Chondrocyte (in vitro differentiated cells): ENCODE results near the gene CLIC5. TPM values are rescaled to one million over a fixed set of nuclear protein-coding genes. Genes with fewer than 3 reads are reported as not detected.

Experiments
- DNase-seq: peaks from one replicate; pipeline ENCODE4 v3.0.0; 2021; ENCODE audit warnings: mixed read lengths, low spot score
- H3K27ac Mint-ChIP-seq: one replicate; pipeline ENCODE4 v1.8.0; 2021; ENCODE audit warnings: mild to moderate bottlenecking, moderate library complexity, mixed read lengths; ENCODE audit not compliant: unreplicated experiment
- H3K27me3 Mint-ChIP-seq: 2 replicates; pipeline ENCODE4 v1.8.0; 2021; ENCODE audit warnings: low read depth, mixed read lengths
- H3K36me3 Mint-ChIP-seq: 2 replicates; pipeline ENCODE4 v1.8.0; 2021; ENCODE audit warnings: low read depth, mixed read lengths
- H3K4me1 Mint-ChIP-seq: 2 replicates; pipeline ENCODE4 v1.8.0; 2021; ENCODE audit warnings: low read depth, mild to moderate bottlenecking, mixed read lengths
- H3K4me3 Mint-ChIP-seq: one replicate; pipeline ENCODE4 v1.8.0; 2021; ENCODE audit warnings: mild to moderate bottlenecking, moderate library complexity, mixed read lengths; ENCODE audit not compliant: unreplicated experiment
- H3K9me3 Mint-ChIP-seq: 2 replicates; pipeline ENCODE4 v1.8.0; 2021; ENCODE audit warnings: low read depth, mixed read lengths
- CTCF ChIP-seq: fragments of 200-600 bp; sonication (generic); IDR thresholded peaks from 2 replicates; pipeline ENCODE4 v1.5.0; 2021; ENCODE audit warnings: antibody characterized with exemption, mild to moderate bottlenecking, moderate library complexity
- total RNA-seq: library from RNA; stranded (reverse); gene quantifications from 3 replicates; pipeline ENCODE4 v1.2.1, GENCODE V29; 2021

The CLIC5 gene
- total RNA-seq, 1 donor from 2014 or later: not detected

GRCh38 chr6:46058951-46059350, 43.3 kb upstream of the CLIC5 start:
- H3K36me3 Mint-ChIP-seq: peaks cover 3% of the 10 kb centered on the region
- H3K27me3 Mint-ChIP-seq: peaks cover 4% of the 10 kb centered on the region
- no peak for TF ChIP-seq CTCF
- no peak overlapping the region for H3K27ac Mint-ChIP-seq
- H3K4me3 Mint-ChIP-seq: no peak overlapping the region
- H3K9me3 Mint-ChIP-seq: peaks cover 13% of the 10 kb centered on the region
- no peaks in the 10 kb centered on the region for H3K4me1 Mint-ChIP-seq
- DNase-seq: no peak

GRCh38 chr6:46057792-46058191, 42.1 kb upstream of the CLIC5 start:
- peaks cover 6% of the 10 kb centered on the region for H3K9me3 Mint-ChIP-seq
- H3K27me3 Mint-ChIP-seq: peaks cover 4% of the 10 kb centered on the region
- H3K36me3 Mint-ChIP-seq: no peaks in the 10 kb centered on the region
- no peak for TF ChIP-seq CTCF
- DNase-seq: no peak
- H3K27ac Mint-ChIP-seq: no peak overlapping the region
- H3K4me1 Mint-ChIP-seq: peaks cover 8% of the 10 kb centered on the region
- no peak overlapping the region for H3K4me3 Mint-ChIP-seq

- DNase-seq: no peak
- peaks cover 6% of the 10 kb centered on the region for H3K9me3 Mint-ChIP-seq
- no peaks in the 10 kb centered on the region for H3K36me3 Mint-ChIP-seq
- no peak for TF ChIP-seq CTCF
- H3K4me3 Mint-ChIP-seq: no peak overlapping the region
- H3K4me1 Mint-ChIP-seq: peaks cover 11% of the 10 kb centered on the region
- H3K27ac Mint-ChIP-seq: no peak overlapping the region
- peaks cover 4% of the 10 kb centered on the region for H3K27me3 Mint-ChIP-seq
Observed at GRCh38 chr6:46056906-46057529, 41.4 kb upstream of the CLIC5 start.

GRCh38 chr6:46054516-46054915, 38.9 kb upstream of the CLIC5 start:
- DNase-seq: no peak
- Mint-ChIP-seq H3K4me3 (no peak overlapping the region), H3K9me3 (peaks cover 6% of the 10 kb centered on the region), H3K4me1 (peaks cover 14% of the 10 kb centered on the region), H3K36me3 (no peaks in the 10 kb centered on the region), H3K27me3 (peaks cover 4% of the 10 kb centered on the region), H3K27ac (no peak overlapping the region)
- no peak for TF ChIP-seq CTCF

GRCh38 chr6:46053039-46053933, 37.6 kb upstream of the CLIC5 start:
- Mint-ChIP-seq H3K27ac (no peak overlapping the region), H3K27me3 (peaks cover 4% of the 10 kb centered on the region), H3K4me3 (no peak overlapping the region), H3K4me1 (peaks cover 18% of the 10 kb centered on the region), H3K36me3 (no peaks in the 10 kb centered on the region), H3K9me3 (peaks cover 4% of the 10 kb centered on the region)
- no peak for TF ChIP-seq CTCF
- DNase-seq: no peak
